HFFc6 (cell line): ENCODE data around the gene HDAC9. TPM values are rescaled to one million over a fixed set of nuclear protein-coding genes. Genes with fewer than 3 reads are reported as not detected.

Source experiments
- DNase-seq: peaks from one replicate; pipeline ENCODE4 v3.0.0-alpha.2; 2018
- H3K27ac Mint-ChIP-seq: 2 replicates; pipeline ENCODE4 v1.8.0; 2020; ENCODE audit warnings: mild to moderate bottlenecking, mixed read lengths
- H3K27me3 Mint-ChIP-seq: 2 replicates; pipeline ENCODE4 v1.8.0; 2021; ENCODE audit warnings: mild to moderate bottlenecking, moderate library complexity, mixed read lengths; ENCODE audit not compliant: insufficient read depth
- H3K36me3 Mint-ChIP-seq: 2 replicates; pipeline ENCODE4 v1.8.0; 2021; ENCODE audit warnings: low read depth, mixed read lengths
- H3K4me1 Mint-ChIP-seq: 2 replicates; pipeline ENCODE4 v1.8.0; 2020; ENCODE audit warnings: low read depth, mixed read lengths
- H3K4me3 Mint-ChIP-seq: 2 replicates; pipeline ENCODE4 v1.8.0; 2020; ENCODE audit warnings: mild to moderate bottlenecking, moderate library complexity, mixed read lengths
- H3K9me3 Mint-ChIP-seq: 2 replicates; pipeline ENCODE4 v1.8.0; 2020; ENCODE audit warnings: mild to moderate bottlenecking, mixed read lengths
- CTCF ChIP-seq: fragments of 200-600 bp; sonication (generic); IDR thresholded peaks from 2 replicates; pipeline ENCODE4 v1.5.0; 2021; ENCODE audit warnings: antibody characterized with exemption, mild to moderate bottlenecking
- total RNA-seq, 6 experiments: library from RNA; stranded (reverse); fragmentation: NEBNext Ultra II Directional; extraction: Animal tissue kit (Norgen Biotek cat#: 25700); gene quantifications; 2 replicates in 1 of 6; 3 replicates in 5 of 6; pipeline ENCODE4 v1.2.3, GENCODE V29; 2021

Gene HDAC9
- total RNA-seq, 6 experiments from 2014 or later: 11.5 to 29.2 (median 13.2) TPM

GRCh38 chr7:18553605-18554003 is 58.1 kb downstream of the HDAC9 start:
- DNase-seq: no peak
- peaks cover 74% of the 10 kb centered on the region for H3K4me1 Mint-ChIP-seq
- no peaks in the 10 kb centered on the region for H3K27me3 Mint-ChIP-seq
- peaks cover 5% of the 10 kb centered on the region for H3K36me3 Mint-ChIP-seq
- peak overlapping the region; percentile 37; the same call in 1 of the 2 replicates for H3K27ac Mint-ChIP-seq
- no peak for TF ChIP-seq CTCF
- H3K4me3 Mint-ChIP-seq: no peak overlapping the region
- no peaks in the 10 kb centered on the region for H3K9me3 Mint-ChIP-seq

DNA sequence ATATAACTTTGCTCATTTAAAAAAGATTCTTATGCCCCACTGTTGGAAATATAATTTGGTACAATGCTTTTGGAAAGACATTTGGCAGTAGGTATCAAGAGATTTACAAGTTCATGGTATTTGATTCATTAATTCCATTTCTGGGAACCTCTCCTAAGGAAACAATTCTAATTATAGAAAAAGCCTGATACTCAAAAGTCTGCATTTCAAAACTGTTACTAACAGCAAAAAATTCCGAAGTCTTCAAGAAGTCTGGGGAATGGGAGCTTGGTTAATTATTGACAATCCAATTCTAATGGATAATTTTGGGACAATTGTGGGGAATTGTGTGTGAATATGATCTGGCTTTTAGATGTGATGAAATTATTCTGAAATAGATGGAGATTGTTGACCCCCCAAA is 59.6 kb downstream of the HDAC9 start:
- Mint-ChIP-seq H3K4me1 (peaks cover 88% of the 10 kb centered on the region), H3K27ac (no peak overlapping the region), H3K36me3 (peaks cover 12% of the 10 kb centered on the region), H3K9me3 (no peaks in the 10 kb centered on the region), H3K27me3 (no peaks in the 10 kb centered on the region), H3K4me3 (no peak overlapping the region)
- DNase-seq: peak; percentile 3
- TF ChIP-seq CTCF: no peak

GRCh38 chr7:18555968-18556367 is 60.4 kb downstream of the HDAC9 start:
- no peak for TF ChIP-seq CTCF
- Mint-ChIP-seq H3K27ac (no peak overlapping the region), H3K4me1 (peaks cover 81% of the 10 kb centered on the region), H3K36me3 (peaks cover 12% of the 10 kb centered on the region), H3K9me3 (no peaks in the 10 kb centered on the region), H3K4me3 (no peak overlapping the region), H3K27me3 (no peaks in the 10 kb centered on the region)
- no peak for DNase-seq

DNA sequence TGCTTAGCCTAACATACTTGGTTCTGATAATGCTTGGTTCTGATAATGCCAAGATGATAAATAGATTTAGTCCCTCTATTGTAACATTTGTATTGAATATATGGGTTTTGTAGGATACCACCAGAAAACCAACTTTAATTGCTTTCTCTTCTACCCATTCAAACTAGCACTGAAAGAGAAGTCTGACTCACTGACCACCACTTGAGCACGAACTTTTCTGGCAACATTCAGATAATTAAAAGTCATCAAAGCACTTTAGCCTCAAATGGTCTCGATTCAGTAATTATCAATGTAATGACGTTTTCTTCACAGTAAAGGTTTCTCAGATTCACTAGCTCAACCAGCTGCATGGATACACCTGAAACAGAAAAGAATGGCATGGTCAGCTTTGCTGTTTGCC is 63.0 kb downstream of the HDAC9 start:
- DNase-seq: no peak
- no peaks in the 10 kb centered on the region for H3K9me3 Mint-ChIP-seq
- peaks cover 56% of the 10 kb centered on the region for H3K4me1 Mint-ChIP-seq
- H3K36me3 Mint-ChIP-seq: peaks cover 12% of the 10 kb centered on the region
- H3K4me3 Mint-ChIP-seq: no peak overlapping the region
- H3K27ac Mint-ChIP-seq: no peak overlapping the region
- H3K27me3 Mint-ChIP-seq: no peaks in the 10 kb centered on the region
- no peak for TF ChIP-seq CTCF

- Mint-ChIP-seq H3K27ac (no peak overlapping the region), H3K36me3 (peaks cover 12% of the 10 kb centered on the region), H3K27me3 (no peaks in the 10 kb centered on the region), H3K4me1 (peaks cover 52% of the 10 kb centered on the region), H3K4me3 (no peak overlapping the region), H3K9me3 (no peaks in the 10 kb centered on the region)
- TF ChIP-seq CTCF: no peak
- no peak for DNase-seq
Observed at GRCh38 chr7:18558910-18559309, 63.4 kb downstream of the HDAC9 start.

- Mint-ChIP-seq H3K4me3 (no peak overlapping the region), H3K4me1 (peaks cover 46% of the 10 kb centered on the region), H3K36me3 (peaks cover 8% of the 10 kb centered on the region; the same call in 1 of the 2 replicates), H3K27ac (no peak overlapping the region), H3K27me3 (no peaks in the 10 kb centered on the region), H3K9me3 (no peaks in the 10 kb centered on the region)
- DNase-seq: no peak
- TF ChIP-seq CTCF: no peak
Observed at GRCh38 chr7:18559756-18560155, 64.2 kb downstream of the HDAC9 start.
